ENCODE results near the gene AP1AR.

DNA sequence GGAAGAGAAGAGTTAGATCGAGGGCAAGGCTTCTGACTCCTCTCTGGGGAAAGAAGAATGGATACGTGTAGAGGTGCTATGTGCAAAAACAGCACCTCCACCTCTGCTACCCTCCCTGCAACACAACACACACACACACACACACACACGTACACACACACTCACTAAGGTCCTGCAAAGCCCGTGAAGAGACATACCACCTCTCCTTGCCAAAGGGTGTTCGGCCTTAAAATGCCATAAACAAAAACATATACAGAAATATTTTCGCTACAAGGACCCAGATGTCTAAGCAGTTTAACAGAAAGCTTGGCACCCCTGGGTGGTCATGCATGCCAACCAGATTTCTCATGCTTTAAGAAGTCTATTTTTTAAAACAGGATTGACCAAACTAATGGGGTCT is 52.6 kb downstream of the AP1AR start:
- TF ChIP-seq NRF1 (IDR thresholded peaks at IDR 0.05; ENCODE audit: low read depth, low read length), result no peak
- TF ChIP-seq, protein P1, sequence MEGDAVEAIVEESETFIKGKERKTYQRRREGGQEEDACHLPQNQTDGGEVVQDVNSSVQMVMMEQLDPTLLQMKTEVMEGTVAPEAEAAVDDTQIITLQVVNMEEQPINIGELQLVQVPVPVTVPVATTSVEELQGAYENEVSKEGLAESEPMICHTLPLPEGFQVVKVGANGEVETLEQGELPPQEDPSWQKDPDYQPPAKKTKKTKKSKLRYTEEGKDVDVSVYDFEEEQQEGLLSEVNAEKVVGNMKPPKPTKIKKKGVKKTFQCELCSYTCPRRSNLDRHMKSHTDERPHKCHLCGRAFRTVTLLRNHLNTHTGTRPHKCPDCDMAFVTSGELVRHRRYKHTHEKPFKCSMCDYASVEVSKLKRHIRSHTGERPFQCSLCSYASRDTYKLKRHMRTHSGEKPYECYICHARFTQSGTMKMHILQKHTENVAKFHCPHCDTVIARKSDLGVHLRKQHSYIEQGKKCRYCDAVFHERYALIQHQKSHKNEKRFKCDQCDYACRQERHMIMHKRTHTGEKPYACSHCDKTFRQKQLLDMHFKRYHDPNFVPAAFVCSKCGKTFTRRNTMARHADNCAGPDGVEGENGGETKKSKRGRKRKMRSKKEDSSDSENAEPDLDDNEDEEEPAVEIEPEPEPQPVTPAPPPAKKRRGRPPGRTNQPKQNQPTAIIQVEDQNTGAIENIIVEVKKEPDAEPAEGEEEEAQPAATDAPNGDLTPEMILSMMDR (IDR thresholded peaks at IDR 0.05; ENCODE audit: control extremely low read depth in 1 of 3, insufficient read depth in 1 of 3, low read depth in 1 of 3, low read length in 3 of 3), result no peak
- TF ChIP-seq EP300 (IDR thresholded peaks at IDR 0.05; ENCODE audit: borderline replicate concordance in 1 of 2, low read depth in 2 of 2, low read length in 2 of 2), result no peak
- TF ChIP-seq TEAD4 (IDR thresholded peaks at IDR 0.05; ENCODE audit: low read depth, low read length), result no peak
- TF ChIP-seq SIX5 (IDR thresholded peaks at IDR 0.05; ENCODE audit: low read depth, low read length), result no peak
